Measurements from ENCODE around the gene MAPK11. TPM values are rescaled to one million over a fixed set of nuclear protein-coding genes. Genes with fewer than 3 reads are reported as not detected.

MAPK11 gene
- total RNA-seq, 1 donor from 2014 or later, result 11.7 TPM

DNA sequence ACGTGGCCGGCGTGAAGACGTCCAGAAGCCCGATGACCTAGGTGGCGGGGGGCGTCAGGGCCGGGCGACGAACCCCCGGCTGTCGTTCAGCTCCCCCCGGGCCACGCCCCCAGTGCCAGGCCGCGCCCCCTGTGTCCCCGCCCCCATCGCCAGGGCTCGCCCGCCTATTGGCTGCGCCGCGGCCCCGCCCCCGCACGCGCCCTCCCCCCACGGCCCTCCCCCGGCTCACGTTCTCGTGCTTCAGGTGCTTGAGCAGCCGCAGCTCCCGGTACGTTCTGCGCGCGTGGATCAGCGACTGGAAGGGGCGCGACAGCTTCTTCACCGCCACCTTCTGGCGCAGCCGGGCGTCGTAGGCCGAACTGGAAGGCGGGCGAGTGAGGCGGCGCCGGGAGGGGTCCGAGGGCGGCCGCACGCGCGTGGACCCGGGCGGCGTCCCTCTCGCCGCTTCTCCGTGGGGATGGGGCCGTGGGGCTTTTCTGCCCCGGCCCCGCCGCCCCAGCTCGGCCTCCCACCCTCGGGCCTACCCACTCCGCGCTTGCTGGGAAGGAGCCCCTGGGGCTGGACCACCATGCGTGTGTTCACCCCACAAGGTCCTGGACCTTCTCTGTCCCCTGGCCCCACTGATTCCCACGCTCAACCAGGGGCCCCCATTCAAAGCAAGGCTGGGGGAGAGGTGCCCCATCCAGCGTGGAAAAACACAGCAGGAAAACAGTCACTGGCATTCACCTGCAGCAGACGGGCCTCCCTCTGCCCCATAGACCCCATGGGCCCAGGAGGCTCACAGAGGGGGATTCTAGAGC, 2.4 kb downstream of the MAPK11 start:
- intact Hi-C loops (cut with DNase I), result no loop called here

DNA sequence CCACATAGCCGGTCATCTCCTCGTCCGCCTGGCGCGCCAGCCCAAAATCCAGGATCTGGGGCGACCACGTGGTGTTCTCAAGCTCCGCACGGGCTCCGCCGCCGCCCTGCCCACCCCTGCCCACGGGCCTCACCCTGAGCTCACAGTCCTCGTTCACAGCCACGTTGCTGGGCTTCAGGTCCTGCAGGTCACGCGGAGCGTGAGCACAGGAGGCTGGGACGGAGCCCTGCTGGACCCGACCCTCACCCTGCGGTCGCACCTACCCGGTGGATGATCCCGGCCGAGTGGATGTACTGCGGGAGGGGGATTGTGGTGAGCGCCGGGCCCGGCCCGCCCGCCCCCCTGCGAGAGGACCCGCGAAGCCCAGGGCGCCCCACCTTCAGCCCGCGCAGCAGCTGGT, 3.2 kb downstream of the MAPK11 start:
- no peak for DNase-seq (ENCODE audit: low spot score)
- intact Hi-C loops (cut with DNase I), result no loop called here

More for the DNA sequence above, 2.4 kb downstream of the MAPK11 start:
- no peak for DNase-seq (ENCODE audit: low spot score)

DNA sequence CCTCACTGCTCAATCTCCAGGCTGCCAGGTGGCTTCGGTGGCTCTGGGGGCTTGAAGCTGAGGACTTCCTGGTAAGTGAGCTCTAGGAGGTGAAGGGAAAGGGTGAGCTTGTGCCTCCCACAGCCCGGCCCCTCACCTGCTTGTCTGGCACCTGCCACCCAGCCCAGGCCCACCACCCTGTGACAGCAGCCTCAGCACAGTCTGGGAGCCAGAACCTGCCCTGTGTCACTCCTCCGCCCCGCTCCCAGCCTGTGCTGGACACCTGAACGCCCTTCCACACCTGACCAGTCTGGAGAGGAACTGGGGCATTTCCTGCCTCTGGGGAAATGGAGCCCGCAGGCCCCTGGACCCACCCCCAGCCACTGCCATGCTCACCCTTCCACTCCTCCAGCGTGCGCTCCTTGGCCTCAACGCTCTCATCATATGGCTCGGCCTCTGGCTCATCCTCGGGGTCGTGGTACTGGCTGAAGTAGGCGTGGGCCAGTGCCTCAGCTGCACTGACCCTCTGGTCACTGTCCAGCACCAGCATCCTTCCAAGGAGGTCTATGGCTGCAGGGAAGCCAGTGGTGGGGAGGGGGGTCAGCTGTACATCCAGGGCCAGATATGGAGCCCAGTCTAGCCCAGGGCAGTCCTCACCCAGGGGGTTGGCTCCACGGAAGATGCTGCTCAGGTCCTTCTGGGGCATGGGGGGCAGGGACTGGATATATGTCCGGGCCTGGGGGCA, 5.1 kb downstream of the MAPK11 start:
- intact Hi-C loops (cut with DNase I), result no loop called here
- DNase-seq (ENCODE audit: low spot score), result no peak

DNA sequence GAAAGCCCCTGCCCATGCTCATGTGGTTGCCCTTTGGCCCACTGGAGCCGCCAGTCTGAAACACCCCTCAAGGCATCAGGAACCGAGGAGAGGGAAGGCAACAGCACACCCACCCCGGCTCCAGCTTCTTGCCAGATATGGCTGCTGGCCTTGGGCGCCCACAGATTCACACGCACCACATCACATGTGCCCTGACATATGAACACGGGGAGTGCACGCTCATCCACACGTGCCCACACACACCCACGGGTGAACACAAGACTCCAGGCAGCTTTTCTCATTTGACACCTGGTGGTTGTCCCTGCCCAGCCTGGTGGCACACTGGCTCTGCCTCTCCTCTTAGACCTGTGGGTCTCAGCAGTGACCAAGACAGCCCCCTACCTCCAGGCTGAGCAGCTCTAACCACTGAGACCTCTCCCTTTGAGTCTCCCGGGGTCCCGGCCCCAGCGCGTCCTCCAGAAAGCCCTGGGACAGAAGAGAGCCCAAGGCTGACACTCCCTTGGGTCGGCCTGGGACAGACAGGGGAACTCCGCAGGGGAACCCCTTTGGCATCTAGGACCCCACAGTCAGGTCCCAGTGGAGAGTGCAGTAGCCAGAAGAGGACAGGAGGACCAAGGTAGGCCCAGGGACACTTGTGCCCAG, 6.0 kb downstream of the MAPK11 start:
- no peak for DNase-seq (ENCODE audit: low spot score)
- intact Hi-C loops (cut with DNase I), result no loop called here

DNA sequence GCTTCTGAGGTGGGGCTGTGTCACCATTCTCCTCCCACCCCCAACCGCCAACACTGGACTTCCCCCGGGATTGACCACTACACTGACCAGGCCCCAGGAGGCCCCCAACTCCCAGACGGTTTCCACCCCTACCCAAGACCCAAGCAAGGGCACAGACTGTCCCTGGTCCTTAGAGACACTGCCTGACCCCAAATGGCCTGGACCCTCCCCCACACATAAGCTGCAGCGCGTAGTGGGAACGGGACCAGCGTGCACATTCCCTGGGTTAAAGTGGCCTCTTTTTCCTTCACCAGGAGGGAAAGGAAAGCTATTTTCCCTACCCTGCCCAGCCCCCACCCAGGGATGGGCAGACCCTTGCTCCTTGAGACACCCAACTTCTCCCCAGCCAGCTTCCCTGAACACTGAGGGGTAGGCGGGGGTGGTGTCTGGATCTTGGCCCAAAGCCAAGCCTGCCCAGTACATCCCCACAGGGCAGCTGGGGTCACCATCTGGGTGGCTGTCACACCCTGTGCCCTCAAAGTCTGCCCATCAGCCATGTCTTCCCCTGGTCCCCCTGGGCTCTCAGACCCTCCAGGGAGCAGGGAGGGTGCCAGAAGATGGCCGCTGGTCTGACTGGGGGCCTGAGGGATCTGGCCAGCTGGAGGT, 7.1 kb downstream of the MAPK11 start:
- DNase-seq (ENCODE audit: low spot score), result no peak
- intact Hi-C loops (cut with DNase I), result no loop called here

DNA sequence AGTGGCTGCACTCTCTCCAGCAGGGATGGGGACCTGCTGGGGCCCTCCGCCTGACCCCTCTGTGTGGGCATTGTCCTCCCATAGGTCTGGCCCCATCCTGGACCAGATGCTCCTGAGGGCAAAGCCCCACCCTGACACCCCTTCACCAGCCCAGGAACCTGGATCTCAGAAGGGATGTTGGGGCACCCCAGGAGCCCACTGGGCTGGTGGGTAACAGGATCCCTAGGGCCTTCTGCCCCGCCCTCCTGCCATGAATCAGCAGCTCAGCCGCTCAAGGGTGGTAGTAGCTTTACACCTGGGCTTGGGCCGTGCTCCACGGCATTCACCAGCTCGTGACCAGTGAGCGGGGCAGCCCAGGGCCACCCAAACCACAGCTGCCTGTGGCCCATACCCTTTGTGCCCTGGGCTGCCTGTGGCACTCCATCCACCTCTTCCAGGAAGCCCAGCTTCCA, 7.7 kb downstream of the MAPK11 start:
- no peak for DNase-seq (ENCODE audit: low spot score)

DNA sequence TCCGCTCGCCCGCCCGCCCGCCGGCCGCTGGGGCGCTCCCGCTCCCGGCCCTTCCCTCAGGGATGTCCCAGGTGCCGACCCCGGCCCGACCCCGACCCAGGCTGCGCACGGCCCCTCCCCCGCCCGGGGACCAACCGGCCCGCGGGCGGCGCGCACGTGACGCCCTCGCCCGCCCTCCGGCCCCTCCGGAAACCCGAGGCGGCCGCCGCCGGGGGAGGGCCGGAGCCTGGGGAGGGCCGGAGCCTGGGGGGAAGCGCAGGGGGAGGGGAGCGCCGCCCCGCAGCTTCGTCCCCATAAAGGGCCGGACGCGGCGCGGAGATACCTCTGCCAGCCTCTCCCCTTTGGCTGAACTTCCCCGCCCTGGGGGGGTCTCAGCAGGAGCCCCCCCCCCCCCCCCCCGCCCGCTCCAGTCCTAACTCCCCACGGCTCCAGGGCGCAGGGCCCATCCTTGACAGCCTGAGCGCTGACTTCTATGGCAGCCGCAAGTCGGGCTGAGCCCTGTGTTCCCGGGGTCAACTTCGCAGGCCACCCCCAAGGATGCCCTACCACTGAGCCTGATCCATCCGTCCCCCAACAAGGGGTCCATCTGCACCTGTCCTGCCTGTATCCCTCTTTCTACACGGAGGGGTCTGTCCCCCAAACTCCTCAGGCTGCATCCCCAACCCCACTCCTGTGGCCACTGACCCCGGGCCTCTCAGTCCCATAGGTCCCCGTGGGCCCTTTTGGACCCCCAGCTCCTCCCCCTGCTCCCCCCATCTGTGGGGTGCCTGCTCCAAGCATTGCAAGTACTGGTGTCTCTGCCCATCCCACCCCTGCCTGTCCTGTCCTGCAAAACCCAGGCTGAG, 8.3 kb downstream of the MAPK11 start, which contains the start of gene MAPK12:
Gene MAPK12, minus strand, starts transcription at position 69 of the 845 bp plus-strand sequence. CDS start 174 bp downstream, outside the sequence.
- DNase-seq (ENCODE audit: low spot score), result no peak
- intact Hi-C loops (cut with DNase I), result no loop called here

More for the DNA sequence above, 7.7 kb downstream of the MAPK11 start:
- intact Hi-C loops (cut with DNase I), result no loop called here

DNA sequence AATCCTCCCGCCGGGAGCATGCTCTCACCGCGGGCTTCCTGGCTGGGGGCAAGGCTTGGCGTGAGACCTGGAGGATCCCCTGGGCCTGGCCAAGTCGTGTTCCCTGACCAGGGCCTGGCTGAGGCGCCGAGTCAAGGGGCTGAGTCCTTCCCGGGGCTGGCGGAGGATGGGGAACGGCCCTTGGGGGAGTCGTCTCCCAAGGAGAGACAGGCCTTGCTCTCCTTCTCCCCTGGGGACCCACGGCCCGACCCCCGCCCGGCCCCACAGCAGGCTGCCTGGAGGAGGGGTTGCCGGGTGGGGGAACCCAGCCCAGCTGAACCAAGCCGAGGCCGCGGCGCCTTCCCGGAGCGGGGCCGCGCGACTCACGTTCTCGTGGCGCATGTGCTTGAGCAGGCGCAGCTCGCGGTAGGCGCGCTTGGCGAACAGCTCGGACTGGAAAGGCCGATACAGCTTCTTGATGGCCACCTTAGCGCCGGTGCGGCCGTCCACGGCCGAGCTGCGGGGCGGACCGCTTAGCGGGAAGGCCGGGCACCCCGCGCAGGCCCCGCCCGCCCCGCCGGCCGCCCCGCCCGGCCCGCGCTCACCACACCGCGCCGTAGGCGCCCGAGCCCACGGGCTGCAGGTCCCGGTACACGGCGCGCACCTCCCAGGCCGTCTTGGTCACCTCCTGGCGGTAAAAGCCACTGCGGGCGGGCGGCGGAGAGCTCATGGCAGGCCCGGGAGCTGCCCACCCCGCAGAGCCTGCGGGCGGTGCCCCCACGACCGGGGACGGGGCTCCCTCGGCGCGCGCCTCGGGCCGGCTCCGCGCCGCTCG, 9.2 kb downstream of the MAPK11 start:
- intact Hi-C loops (cut with DNase I), result no loop called here

DNA sequence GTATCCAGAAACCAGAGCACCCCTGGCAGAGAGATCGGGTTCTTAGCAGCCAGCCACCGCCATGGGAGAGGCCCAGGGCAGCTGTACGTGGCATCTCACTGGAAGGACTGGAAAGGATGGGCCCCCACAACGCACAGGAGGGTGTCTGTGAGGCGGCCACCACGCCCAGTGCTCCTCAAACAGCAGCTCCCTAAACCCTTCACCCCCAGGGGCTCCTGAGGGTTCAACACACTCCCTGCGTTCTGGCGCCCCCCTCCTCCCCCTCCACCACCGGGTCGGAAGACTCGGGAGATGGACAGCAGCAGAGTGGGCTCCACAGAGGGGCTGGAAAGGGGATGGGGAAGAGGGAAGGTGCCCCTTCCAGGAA, 9.8 kb downstream of the MAPK11 start:
- intact Hi-C loops (cut with DNase I), result no loop called here
- no peak for DNase-seq (ENCODE audit: low spot score)

More for the DNA sequence above, 9.2 kb downstream of the MAPK11 start:
- DNase-seq (ENCODE audit: low spot score), result no peak

DNA sequence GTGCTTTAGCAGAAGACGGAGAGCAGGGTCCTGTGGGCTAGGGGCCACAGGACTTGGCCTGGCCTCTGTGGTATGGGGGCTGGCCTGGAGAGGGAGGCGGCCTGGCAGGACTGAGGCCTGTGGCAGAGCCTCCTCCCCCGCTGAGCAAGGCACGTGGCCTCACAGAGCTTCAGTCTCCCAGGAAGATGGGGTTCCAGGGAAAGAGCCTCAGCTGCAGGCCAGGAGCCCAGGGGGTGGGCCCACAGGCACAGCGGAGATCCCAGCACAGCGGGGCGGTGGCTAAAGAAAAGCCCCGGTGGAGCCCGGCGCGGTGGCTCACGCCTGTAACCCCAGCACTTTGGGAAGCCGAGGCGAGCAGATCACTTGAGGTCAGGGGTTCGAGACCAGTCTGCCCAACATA, 10.9 kb downstream of the MAPK11 start:
- intact Hi-C loops (cut with DNase I), result no loop called here
- DNase-seq (ENCODE audit: low spot score), result no peak

DNA sequence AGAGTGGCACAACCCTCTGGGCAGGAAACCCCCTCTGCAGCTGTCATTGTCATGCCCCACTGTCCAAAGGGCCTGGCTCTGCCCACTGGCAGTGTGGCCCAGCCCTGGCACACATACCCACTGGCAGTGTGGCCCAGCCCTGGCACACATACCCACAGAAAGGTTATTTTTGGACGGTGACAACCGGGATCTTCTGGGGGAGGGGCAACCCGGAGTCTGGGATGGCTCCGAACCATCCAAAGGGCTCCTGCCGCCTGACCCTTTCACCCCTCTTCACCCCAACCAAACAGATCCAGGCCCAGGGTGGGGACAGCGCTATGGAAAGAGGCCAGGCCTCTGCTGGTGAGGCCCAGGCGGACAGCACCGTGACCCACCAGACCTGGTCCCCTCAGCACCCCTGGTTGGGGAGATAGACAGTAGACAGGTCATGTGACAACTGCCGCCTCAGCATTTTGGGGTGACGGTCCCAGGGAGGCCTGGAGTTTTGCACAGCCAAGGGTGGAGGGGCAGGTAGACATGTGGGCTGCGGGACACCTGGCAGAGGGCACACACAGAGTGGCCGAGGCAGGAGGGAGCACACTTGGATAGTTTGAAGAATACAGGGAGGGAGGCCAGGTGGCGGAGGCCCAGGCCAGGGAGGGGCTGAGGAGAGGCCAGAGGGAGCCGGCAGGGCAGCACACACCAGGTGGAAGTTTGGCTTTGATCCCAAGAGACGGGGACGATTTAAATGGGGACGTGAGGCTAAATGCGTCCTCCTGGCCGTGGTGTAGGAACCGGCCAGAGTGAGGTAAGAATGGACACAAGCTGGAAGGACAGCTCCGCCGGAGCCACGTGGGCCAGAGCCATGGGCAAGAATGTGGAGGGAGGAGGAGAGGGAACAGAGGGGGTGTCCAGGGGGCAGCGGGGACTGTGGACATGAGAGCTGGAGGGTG, 11.6 kb downstream of the MAPK11 start:
- intact Hi-C loops (cut with DNase I), result no loop called here
- no peak for DNase-seq (ENCODE audit: low spot score)

DNA sequence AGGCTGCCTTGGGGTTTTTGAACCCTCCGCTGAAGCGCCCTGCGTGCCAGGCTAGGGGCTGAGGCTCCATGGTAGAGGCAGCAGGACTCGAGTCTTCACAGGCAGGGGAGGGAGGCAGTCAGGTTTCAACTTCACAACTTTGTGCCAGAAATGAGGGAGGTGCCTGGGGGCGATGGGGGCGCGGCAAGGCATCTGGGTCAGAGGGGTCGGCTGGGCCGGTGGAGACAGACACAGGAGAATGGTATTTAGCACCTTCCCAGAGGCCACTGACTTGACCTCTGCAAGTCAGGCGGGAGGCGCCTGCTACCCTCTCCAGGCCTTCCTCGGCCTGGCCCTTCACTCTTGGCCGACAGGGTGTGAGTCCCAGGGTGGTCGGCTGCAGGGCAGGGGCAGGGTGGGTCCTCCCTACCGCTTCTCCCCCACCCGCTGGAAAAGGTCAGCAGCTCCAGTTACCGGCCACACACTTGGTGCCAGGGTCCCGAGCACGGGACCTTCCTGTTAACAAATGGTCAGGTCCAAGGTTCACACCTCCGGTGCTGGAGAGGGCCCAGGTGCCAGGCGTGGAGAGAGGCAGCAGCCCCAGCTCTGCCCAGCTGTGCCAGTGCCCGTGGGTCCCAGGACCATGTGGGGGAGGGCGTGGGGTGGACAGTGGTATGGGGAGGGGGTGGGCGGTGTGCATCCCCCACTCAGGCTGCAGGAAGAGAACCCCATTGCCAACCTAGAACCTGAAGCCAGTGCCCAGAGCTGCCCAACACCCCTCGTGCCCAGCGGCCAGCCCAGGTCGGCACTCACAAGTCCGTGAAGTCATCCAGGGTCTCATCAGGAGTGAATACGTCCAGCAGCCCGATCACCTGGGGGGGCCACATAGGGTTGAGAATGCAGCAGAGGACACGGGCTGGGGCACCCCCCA, 12.5 kb downstream of the MAPK11 start:
- no peak for DNase-seq (ENCODE audit: low spot score)
- intact Hi-C loops (cut with DNase I), result no loop called here

DNA sequence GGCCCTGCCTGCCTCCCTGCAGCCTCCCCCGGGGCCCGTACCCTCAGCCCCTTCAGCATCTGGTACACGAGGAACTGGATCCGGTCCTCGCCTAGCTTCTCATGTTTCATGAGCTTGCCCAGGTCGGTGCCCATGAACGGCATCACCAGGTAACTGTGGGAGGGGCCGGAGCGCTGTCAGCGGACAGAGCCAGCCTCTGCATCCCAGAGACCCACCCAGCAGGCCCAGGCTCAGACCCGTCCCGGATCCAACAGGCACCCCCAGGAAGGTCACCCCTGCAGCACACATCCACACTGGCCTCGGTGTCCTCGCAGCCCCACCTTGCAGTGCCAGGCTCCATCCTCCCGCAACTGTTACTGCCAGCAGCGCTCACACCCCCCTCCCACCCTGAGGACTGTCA, 13.1 kb downstream of the MAPK11 start:
- DNase-seq (ENCODE audit: low spot score), result no peak
- intact Hi-C loops (cut with DNase I), result no loop called here

DNA sequence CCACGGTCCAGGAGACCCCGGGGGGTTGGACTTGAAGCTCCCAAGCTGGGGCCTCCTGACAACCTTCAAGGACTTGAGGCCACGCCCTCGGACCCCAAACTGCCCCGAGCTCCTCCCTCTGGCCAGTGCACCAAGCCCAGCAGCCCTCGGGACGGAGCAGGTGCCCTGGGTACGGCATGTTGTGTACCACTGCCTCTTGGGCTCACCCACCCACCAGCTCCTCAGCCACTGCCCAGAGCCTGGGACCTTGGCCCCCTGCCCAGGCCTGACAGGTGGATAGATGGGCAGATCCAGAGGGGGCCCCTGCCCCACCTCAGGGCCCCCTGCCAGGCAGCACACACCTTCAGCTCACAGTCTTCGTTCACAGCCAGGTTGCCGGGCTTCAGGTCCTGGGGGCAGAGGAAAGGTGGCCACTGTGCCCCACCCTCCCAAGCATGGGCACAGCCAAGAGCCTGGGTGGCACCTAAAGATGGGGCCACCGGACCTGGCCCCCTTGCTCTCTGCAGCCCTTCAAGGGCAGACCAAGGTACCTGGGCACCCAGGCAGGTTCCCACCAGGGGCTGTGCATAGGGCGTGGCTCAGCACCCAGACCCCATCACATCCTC, 13.8 kb downstream of the MAPK11 start:
- DNase-seq (ENCODE audit: low spot score), result no peak
- intact Hi-C loops (cut with DNase I), result no loop called here

DNA sequence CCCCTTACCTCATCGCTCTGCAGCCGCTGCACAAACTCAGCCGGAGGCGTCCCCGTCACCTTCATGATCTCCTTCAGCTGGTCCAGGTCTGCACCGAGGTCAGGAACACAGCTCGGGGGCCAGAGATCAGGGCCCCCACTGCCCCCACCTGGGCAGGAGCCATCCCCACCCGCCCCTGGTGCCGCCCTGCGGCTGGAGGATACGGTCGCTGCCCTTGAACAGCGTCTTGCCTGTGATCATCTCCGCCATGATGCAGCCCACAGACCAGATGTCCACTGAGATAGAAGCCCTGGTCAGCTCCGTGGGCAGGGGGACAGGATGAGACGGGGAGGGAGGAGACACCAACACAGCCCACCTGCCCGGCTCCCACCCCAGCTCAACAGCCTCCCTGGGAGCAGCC, 14.6 kb downstream of the MAPK11 start:
- intact Hi-C loops (cut with DNase I), result no loop called here
- no peak for DNase-seq (ENCODE audit: low spot score)

DNA sequence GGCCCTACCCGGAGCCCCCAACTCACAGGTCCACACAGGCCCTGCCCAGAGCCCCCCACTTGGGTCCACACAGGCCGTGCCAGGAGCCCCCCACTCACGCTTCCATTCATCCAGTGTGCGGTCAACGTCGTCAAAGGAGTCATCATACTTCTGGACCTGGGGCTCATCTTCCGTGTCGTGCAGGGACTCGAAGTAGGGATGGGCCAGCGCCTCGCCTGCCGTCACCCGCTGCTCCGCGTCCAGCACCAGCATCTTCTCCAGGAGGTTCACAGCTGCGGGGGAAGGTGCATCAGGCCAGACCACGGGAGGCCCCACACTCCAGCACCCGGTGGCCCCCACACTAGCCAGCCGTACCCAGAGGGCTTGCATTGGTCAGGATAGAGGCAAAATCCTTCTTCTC, 15.1 kb downstream of the MAPK11 start:
- no peak for DNase-seq (ENCODE audit: low spot score)
- intact Hi-C loops (cut with DNase I), result no loop called here

Measured in cardiac septum (tissue), 1 donor.